DMS53 treated with DMSO at 0.1 percent for 48 hours (cell line): ENCODE results near the gene IL5.
"Not testable (repeated sequence)": the region's sequence is repeated elsewhere in the genome, so short reads cannot be mapped to it uniquely, and the experiment has no call there.

Experiments used
- DNase-seq: peaks from one replicate; lab custom pipeline; 2025; ENCODE audit not compliant: unreplicated experiment; lab: John Stamatoyannopoulos, UW

IL5 gene

DNA sequence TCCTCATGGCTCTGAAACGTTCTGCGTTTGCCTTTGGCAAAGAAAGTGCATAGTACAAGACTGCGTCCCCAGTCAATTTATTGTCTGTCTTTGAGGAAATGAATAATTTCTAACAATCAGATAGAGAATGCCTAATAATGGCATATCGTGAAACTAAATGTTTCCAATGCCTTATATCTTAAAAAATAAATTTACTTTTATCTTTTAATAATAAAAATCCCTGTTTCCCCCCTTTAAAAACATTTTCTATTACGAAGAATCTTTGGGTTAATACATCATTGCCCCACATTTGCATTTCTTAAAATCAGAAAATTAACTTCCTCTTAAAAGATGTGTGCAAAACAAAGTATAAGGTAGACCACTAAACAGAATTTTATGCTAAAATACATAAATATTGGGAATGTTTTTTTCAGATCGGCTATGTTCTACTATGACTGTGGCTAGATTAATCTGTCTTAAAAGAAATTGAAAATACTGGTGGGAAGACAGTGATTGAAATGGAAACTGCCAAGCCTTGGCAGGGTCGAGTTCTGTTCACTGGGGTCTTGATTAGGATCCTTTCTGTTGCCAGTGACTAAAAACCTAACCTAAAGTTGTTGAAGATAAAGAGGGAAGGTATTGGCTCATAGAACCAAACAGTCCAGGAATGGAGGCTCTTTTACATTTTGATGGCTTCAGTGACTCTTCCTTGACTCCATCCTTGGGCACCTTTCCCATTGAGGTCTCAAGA, at the start of gene IL5:
Gene IL5 (minus strand): TSS at position 51 of the 730 bp plus-strand sequence. CDS start 44 bp downstream, at position 7.
- DNase-seq, result no peak

DNA sequence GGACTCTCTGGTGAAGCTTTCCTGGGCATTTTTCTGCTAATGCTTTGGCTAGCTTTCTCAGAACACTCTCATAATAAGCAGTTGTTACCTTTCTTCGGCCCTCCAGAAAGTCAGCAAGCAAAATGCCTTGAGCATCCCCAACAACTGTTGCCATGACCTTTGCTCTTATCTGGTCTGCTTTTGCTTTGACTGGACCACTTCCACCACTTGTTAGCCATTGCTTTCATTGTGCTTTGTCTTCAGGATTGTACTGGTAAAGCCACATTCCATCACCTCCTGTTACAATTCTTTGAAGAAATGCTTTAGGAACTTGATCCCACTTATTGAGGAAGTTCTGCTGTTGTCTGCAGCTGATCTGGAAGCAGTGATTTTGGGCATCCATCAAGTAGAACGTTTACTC, 49.2 kb upstream of the IL5 start:
- no peak for DNase-seq

DNA sequence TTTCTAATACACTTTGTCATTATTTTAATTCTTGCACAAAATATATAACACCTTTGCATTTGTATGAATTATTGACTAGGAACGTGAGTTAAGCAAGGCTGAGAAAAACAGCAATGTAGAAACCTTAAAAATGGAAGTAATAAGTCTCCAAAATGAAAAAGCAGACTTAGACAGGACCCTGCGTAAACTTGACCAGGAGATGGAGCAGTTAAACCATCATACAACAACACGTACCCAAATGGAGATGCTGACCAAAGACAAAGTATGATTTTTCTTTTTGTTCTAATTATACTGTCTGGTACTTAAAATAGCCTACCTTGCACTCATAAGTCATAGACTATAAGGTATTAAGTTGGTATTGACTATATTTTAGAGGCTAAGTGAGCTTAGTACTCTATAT, 47.8 kb upstream of the IL5 start:
- no peak for DNase-seq

GRCh38 chr5:132589467-132589866, 46.1 kb upstream of the IL5 start:
- DNase-seq, result no peak

- no peak for DNase-seq
These were observed 42.7 kb upstream of the IL5 start for GRCh38 chr5:132586063-132586462.

DNA sequence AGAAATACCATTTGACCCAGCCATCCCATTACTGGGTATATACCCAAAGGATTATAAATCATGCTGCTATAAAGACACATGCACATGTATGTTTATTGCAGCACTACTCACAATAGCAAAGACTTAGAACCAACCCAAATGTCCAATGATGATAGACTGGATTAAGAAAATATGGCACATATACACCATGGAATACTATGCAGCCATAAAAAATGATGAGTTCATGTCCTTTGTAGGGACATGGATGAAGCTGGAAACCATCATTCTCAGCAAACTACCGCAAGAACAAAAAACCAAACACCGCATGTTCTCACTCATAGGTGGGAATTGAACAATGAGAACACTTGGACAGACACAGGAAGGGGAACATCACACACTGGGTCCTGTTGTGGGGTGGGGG, 41.2 kb upstream of the IL5 start:
- DNase-seq, result not testable (repeated sequence)

- no peak for DNase-seq
These were observed 32.8 kb upstream of the IL5 start for GRCh38 chr5:132576123-132576522.

DNA sequence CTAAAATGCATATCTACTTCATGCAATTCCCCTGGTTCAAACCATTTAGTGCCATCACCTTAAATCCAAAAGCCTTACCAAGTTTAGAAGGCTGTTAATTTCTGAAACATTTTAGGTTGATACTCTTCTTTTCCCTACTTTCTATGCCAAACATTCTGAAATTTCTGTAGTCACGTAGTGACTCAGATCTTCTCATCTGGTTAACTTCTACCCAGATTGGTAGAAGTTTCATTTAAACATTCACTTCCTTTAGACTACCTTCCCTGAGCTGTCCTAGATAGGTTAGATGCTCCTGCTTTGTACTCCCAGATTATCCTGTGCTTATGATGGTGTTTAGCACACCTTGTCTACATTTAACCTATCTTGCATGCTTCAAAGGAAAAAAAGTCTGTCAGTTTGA, 23.3 kb upstream of the IL5 start:
- DNase-seq, result no peak

DNA sequence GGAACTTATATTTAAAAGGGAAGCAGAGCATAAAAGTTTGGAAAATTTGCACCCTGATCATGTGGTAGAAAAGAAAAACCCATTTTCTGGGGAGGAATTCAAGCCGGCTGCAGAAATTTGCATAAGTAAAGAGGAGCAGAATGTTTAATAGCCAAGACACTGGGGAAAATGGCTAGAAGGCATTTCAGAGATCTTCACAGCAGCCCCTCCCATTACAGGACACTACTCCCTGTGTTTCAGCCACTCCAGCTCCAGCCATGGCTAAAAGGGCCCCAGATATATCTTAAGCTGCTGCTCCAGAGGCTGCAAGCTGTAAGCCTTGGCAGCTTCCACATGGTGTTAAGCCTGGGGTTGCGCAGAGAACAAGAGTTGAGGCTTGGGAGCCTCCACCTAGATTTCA, 21.2 kb upstream of the IL5 start:
- not testable (repeated sequence) for DNase-seq

- no peak for DNase-seq
These were observed 18.3 kb upstream of the IL5 start for GRCh38 chr5:132561601-132562000.

DNA sequence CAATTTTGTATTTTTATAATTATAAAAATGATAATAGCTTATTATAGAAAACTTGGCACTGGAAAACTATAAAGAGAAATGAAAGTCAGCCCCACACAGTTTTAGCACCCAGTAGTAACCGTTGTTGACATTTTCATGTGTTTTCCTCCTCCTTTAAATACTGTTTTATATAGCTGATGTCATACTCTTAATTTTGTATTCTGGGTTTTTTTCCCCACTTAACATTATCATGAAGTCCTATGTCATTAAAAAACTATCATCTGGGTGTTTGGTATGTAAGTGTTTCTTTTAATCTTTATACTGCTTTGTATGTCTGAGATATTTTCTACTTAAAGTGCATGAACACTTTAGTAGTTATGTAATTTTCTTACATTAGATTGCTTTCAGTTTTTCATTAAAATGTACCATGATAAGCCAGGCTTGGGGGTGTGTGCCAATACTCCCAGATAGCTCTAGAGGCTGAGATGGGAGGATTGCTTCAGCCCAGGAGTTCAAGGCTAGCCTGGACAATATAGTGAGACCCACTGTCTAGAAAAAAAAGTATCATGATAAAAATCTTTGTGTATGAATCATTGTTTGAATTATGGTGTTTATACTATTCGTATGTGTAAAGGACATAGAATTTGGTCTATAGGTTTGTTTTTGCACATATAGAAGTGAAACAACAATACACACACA, 16.2 kb upstream of the IL5 start:
- no peak for DNase-seq

GRCh38 chr5:132557478-132558172, 14.3 kb upstream of the IL5 start:
- DNase-seq, result peak; percentile 31

GRCh38 chr5:132556763-132557477, 13.6 kb upstream of the IL5 start, which contains the start of gene RAD50:
Gene RAD50, plus strand, starts transcription at chr5:132556977. Its CDS starts 348 bp downstream, at chr5:132557325.
- peak; percentile 93 for DNase-seq

GRCh38 chr5:132556153-132556762, 12.9 kb upstream of the IL5 start:
- peak; percentile 83 for DNase-seq

DNA sequence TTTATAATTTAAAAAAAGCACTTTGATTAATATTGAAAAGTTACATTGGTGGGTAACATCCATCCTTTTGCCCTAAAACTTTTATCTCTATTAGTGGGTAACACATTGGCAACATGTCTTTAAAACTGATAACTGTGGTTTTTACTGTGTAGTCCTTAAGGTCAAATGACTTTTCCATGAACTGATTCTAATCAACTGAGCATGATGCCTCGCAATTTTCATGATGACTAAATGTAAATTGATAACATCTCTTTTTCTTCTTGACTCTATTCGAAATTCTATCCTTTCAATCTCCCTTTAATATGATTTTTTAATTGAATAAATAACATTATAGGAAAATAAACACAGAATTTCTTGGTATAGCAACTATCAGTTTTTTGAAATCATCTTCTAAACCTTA, 6.3 kb upstream of the IL5 start:
- DNase-seq, result no peak

- not testable (repeated sequence) for DNase-seq
These were observed 5.5 kb upstream of the IL5 start for GRCh38 chr5:132548834-132549233.

- no peak for DNase-seq
These were observed 3.9 kb upstream of the IL5 start for GRCh38 chr5:132547269-132547668.

GRCh38 chr5:132546108-132546507, 2.8 kb upstream of the IL5 start:
- DNase-seq, result no peak

DNA sequence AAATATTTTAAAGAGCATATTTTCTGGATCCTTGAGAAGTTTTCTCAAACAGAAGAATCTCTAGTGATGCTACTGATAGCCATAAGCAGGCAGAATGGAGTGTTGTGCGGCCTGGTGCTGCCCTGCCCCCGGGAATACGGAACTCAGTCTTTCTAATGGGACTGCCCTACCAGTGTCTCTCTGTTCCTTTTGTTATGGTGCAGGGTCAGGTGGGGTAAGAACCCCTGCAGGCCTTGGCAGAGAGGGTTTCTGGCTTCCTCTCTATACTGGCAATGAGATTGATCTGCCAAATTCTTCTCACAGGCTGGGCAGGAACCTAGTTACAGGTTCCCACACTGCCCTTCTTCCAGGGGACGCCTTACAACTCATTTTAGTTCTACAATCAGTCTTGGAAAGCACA, 2.6 kb downstream of the IL5 start:
- DNase-seq, result no peak

GRCh38 chr5:132540149-132540548, 3.2 kb downstream of the IL5 start:
- DNase-seq, result no peak

- no peak for DNase-seq
These were observed 3.6 kb downstream of the IL5 start for GRCh38 chr5:132539716-132540115.
